ENCODE results near the gene RAB23.

The RAB23 gene

DNA sequence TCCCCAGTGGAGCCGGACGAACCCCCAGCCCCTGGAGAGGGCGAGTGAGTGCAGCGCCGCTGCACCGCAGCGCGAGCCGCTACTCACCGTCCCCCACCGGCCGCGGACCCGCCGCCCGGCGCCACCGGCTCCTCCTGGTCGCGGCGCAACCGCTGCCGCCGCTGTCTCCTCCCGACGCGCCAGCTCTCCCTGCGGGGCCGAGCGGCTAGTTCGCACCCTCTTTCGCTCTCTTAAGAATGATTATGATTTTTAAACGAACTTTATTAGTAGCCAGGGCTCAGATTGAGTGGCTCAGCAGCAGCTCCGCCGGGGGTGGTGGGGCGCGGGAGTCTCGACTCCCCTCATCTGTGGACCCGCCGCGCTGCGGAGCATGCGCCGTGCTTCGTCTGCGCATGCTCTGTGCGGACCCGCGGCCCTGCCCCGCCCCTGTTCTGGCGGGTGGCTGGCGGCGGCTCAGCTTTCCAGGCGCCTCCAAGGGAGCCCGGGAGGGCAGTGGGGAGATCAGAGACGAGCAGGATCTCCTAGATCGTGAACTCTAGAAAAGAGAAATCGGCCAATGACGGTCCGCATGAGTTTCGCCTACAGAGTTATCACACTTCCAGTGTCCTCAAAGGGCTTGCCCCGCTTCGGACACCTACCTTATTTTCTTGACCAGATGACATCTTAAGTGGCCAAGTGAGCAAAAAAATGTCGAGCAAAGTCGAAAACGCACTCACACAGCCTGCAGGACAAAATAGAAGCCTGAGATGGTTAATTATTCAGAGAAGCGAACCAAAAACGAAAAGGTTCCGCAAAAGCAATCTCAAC, at the start of gene RAB23:
TSS of gene RAB23 (minus strand) at position 372 of the 807 bp plus-strand sequence. CDS start 11,927 bp downstream, outside the sequence.
- TF ChIP-seq, protein P1, sequence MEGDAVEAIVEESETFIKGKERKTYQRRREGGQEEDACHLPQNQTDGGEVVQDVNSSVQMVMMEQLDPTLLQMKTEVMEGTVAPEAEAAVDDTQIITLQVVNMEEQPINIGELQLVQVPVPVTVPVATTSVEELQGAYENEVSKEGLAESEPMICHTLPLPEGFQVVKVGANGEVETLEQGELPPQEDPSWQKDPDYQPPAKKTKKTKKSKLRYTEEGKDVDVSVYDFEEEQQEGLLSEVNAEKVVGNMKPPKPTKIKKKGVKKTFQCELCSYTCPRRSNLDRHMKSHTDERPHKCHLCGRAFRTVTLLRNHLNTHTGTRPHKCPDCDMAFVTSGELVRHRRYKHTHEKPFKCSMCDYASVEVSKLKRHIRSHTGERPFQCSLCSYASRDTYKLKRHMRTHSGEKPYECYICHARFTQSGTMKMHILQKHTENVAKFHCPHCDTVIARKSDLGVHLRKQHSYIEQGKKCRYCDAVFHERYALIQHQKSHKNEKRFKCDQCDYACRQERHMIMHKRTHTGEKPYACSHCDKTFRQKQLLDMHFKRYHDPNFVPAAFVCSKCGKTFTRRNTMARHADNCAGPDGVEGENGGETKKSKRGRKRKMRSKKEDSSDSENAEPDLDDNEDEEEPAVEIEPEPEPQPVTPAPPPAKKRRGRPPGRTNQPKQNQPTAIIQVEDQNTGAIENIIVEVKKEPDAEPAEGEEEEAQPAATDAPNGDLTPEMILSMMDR (IDR thresholded peaks at IDR 0.05; ENCODE audit: low read depth, low read length) = no peak
- DNase-seq (ENCODE audit: extremely low read depth, low read depth) = peak; percentile 69

DNA sequence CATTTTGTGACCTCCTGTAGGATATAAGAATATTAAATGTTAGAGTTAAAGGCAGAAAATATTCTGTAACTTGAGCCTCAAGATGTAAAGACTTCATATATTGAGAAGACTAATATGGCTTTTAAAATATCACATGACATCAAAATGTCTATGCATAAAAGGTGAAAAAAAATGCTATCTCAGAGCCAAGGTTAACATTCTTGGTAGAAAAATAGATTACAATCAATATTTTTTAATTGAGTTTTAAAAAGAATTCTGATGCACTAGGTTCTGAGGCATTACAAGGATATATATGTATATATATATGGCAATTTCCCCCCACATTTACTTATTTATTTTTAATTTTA, 46.2 kb upstream of the RAB23 start:
- TF ChIP-seq, protein P1 (IDR thresholded peaks at IDR 0.05; ENCODE audit: low read depth, low read length) = no peak
- DNase-seq (ENCODE audit: extremely low read depth, low read depth) = no peak

DNA sequence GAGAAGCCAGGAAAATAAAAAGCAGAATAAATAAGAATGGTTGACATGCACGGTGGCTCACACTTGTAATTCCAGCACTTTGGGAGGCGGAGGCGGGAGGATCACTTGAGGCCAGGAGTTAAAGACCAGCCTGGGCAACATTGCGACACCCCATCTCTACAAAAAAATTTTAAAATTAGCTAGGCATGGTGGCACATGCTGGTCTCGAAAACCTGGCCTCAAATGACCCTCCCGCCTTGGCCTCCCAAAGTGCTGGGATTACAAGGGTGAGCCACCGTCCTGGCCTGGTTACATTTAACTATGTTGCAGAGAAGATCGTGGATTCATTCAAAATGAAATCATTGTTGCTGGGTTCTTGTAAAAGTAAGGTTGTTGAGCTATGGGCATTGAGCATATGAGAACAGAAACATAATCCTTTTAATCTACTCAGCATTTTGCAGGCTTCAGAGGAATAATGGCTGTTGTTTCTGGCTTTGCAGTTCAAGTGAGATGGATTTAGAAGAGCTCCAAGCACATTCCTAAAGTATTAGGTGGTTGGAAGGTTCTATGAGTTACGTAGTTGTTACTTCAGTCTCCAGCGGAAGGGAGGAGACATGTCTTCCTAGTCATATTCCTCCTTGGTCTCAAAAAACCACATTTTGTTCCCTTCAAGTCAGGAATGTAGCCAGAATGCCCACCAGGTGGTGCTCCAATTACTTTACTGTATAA, 45.6 kb upstream of the RAB23 start:
- TF ChIP-seq, protein P1 (IDR thresholded peaks at IDR 0.05; ENCODE audit: low read depth, low read length) = peak; percentile 52
- DNase-seq (ENCODE audit: extremely low read depth, low read depth) = peak; percentile 93

DNA sequence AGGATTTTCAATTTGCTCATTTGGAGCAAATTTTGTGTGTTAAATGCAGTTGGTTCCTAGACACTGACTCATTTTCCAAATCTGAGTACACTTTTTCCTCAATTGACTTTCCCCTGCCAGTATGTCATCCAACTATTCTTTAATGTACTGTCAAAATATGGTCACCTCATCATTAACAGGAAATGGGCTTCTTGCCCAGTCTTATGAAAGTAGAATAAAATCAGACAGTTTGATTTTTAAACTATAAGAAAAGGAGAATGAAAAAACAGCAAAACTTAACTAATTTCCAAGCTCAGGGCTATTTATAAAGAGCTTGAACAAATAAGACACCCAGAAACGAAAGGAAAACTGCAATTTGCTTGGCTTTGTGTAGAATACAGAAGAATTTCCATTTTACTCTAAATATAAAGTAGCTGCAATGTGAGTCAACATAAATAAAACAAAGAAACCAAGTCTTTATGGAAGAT, 43.7 kb upstream of the RAB23 start:
- TF ChIP-seq, protein P1 (IDR thresholded peaks at IDR 0.05; ENCODE audit: low read depth, low read length) = no peak
- no peak for DNase-seq (ENCODE audit: extremely low read depth, low read depth)

- no peak for DNase-seq (ENCODE audit: extremely low read depth, low read depth)
- TF ChIP-seq, protein P1 (IDR thresholded peaks at IDR 0.05; ENCODE audit: low read depth, low read length) = no peak
These were observed 41.6 kb upstream of the RAB23 start for GRCh38 chr6:57263739-57264138.

DNA sequence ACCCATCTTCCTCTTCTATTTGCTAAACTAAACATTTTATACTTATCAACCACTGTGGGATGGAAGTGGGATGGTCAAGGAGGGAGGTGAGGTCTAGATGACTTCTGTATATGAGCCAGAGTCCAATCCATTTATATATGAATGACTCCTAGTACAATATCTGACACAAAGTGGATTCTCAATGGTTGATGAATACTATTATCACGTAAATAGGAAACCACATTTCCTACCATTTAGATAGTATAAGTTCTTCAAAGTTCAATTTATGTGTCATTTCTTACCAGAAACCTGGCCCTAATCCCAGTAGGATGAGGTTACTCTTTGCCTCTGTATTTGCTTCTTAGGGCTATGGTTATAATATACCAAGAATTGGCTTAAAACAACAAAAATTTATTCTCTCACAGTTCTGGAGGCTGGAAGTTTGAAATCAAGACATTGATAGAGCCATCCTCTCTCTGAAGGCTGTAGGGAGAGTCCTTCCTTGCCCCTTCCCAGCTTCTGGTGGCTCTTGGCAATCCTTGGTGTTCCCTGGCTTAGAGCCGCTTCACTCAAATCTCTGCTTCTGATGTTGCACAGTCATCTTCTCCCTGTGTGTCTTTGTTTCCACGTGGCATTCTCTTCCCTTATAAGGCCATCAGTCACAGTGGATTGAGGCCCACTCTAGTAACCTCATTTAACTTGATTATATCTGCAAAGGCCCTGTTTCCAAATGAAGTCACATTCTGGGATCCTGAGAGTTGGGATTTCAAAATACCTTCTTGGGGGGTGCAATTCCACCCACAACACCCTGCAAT, 41.0 kb upstream of the RAB23 start:
- TF ChIP-seq, protein P1 (IDR thresholded peaks at IDR 0.05; ENCODE audit: low read depth, low read length) = no peak
- no peak for DNase-seq (ENCODE audit: extremely low read depth, low read depth)
